Stomach smooth muscle (tissue), 2 donors: ENCODE data around the gene OR5L2.

Experiments
- H3K27ac ChIP-seq: one replicate; pipeline ENCODE4 v1.7.0; 2013; ENCODE audit warnings: mild to moderate bottlenecking, low read length, inconsistent platforms
- H3K27me3 ChIP-seq, 2 donors: one replicate each; pipeline ENCODE4 v1.7.0; 2013; ENCODE audit warnings: low read length in 2 of 2; ENCODE audit not compliant: insufficient read depth in 2 of 2, control insufficient read depth in 1 of 2
- H3K36me3 ChIP-seq, 2 donors: one replicate each; pipeline ENCODE4 v1.7.0; 2013; ENCODE audit warnings: low read length in 2 of 2; ENCODE audit not compliant: control insufficient read depth in 2 of 2, insufficient read depth in 2 of 2
- H3K4me1 ChIP-seq: one replicate; pipeline ENCODE4 v1.7.0; 2013; ENCODE audit warnings: low read length; ENCODE audit not compliant: control insufficient read depth, insufficient read depth
- H3K4me3 ChIP-seq, 2 donors: one replicate each; pipeline ENCODE4 v1.7.0; 2013; ENCODE audit warnings: low read length in 2 of 2
- H3K9ac ChIP-seq, 2 donors: one replicate each; pipeline ENCODE4 v1.7.0; 2013; ENCODE audit warnings: low read length in 2 of 2, mild to moderate bottlenecking in 1 of 2
- H3K9me3 ChIP-seq, 2 donors: one replicate each; pipeline ENCODE4 v1.7.0; 2013; ENCODE audit warnings: low read length in 2 of 2; ENCODE audit not compliant: control insufficient read depth in 2 of 2
- donor health status: healthy.
- donor health status: Pancreatic carcinoma.

The OR5L2 gene

GRCh38 chr11:55826919-55827318 lies at the start of gene OR5L2:
Gene OR5L2, plus strand, starts transcription at chr11:55827219. Its CDS starts 0 bp downstream, at chr11:55827219.
- H3K27ac ChIP-seq, result no peak within 1 kb of the TSS
- H3K4me1 ChIP-seq, result no peaks in the 10 kb centered on the region
- H3K27me3 ChIP-seq, result no peaks in the 10 kb centered on the region
- no peaks in the 10 kb centered on the region for H3K36me3 ChIP-seq
- H3K4me3 ChIP-seq, result no peak within 1 kb of the TSS
- H3K9ac ChIP-seq, result no peak within 1 kb of the TSS
- no peaks in the 10 kb centered on the region for H3K9me3 ChIP-seq

- Histone ChIP-seq H3K27ac (no peak overlapping the region), H3K27me3 (no peaks in the 10 kb centered on the region), H3K4me3 (no peak overlapping the region), H3K9me3 (no peaks in the 10 kb centered on the region), H3K4me1 (no peaks in the 10 kb centered on the region), H3K9ac (no peak overlapping the region), H3K36me3 (no peaks in the 10 kb centered on the region)
Measured at GRCh38 chr11:55791606-55792005, 35.4 kb upstream of the OR5L2 start.

DNA sequence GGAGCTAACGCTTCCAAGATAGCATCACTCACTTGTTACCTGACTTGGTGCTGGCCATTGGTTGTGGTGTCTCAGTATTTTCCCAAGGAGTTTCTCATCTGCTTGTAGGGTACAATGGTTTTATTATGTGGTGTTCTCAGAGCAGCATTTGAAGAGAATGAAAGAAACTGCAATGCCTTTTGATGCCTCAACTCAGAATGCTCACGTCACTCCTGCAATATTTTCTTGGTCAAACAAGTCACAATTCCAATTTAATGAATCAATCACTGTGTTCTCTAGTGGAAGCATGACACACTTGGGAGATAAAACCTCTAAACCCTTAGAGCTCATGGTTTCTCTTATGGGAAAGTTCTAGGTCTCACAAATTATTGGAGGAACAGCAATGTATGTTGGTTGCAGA lies 33.7 kb upstream of the OR5L2 start:
- no peaks in the 10 kb centered on the region for H3K36me3 ChIP-seq
- H3K4me1 ChIP-seq, result no peaks in the 10 kb centered on the region
- no peak overlapping the region for H3K27ac ChIP-seq
- no peaks in the 10 kb centered on the region for H3K9me3 ChIP-seq
- H3K4me3 ChIP-seq, result no peak overlapping the region
- H3K27me3 ChIP-seq, result no peaks in the 10 kb centered on the region
- no peak overlapping the region for H3K9ac ChIP-seq

DNA sequence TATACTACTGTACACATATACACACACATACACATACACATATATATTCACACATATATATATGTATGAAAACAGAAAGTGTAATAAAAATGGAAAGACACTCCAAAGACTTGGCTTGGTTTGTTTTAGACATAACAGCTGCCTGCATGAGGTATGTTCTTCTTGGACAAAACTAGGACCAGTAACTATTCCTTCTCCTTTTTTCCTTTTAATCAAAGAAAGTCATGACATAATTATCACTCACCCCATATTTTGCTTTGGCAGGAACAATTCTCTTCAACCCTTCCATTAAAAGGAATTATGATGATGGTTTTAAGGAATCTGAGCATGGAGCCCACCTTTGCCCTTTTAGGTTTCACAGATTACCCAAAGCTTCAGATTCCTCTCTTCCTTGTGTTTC lies 31.8 kb upstream of the OR5L2 start, which contains the start of gene OR5D14:
TSS of gene OR5D14 (plus strand) at position 301 of the 400 bp plus-strand sequence. CDS start at position 301, 0 bp downstream.
- H3K4me3 ChIP-seq, result no peak within 1 kb of the TSS
- no peaks in the 10 kb centered on the region for H3K27me3 ChIP-seq
- H3K9me3 ChIP-seq, result no peaks in the 10 kb centered on the region
- H3K36me3 ChIP-seq, result no peaks in the 10 kb centered on the region
- no peak within 1 kb of the TSS for H3K9ac ChIP-seq
- H3K27ac ChIP-seq, result no peak within 1 kb of the TSS
- no peaks in the 10 kb centered on the region for H3K4me1 ChIP-seq

GRCh38 chr11:55806248-55806647 lies 20.8 kb upstream of the OR5L2 start:
- no peaks in the 10 kb centered on the region for H3K9me3 ChIP-seq
- H3K36me3 ChIP-seq, result no peaks in the 10 kb centered on the region
- H3K9ac ChIP-seq, result no peak overlapping the region
- H3K4me3 ChIP-seq, result no peak overlapping the region
- no peak overlapping the region for H3K27ac ChIP-seq
- H3K4me1 ChIP-seq, result no peaks in the 10 kb centered on the region
- H3K27me3 ChIP-seq, result no peaks in the 10 kb centered on the region

DNA sequence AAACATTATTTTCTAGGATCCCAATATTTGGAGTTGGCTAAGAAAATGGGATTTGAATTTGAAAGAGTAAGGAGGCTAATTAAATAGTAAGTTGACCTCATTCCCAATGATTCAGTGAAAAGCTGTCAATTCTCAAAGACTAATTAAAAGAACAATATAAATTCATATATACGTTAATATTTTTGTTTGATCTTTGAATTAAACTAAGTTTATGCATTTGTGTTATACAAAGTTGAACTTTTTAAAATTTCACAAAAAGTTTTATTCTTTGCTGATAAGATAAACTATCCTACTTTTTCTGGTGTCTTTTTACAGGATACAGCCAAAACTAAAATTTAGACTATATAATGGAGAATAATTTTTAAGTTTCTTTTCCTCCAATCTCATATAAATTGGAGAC lies 16.0 kb upstream of the OR5L2 start, which contains the start of gene OR5L1:
TSS of gene OR5L1 (plus strand) at position 301 of the 400 bp plus-strand sequence. CDS start 100 bp downstream, outside the sequence.
- Histone ChIP-seq H3K27me3 (no peaks in the 10 kb centered on the region), H3K27ac (no peak within 1 kb of the TSS), H3K4me1 (no peaks in the 10 kb centered on the region), H3K4me3 (no peak within 1 kb of the TSS), H3K9ac (no peak within 1 kb of the TSS), H3K36me3 (no peaks in the 10 kb centered on the region), H3K9me3 (no peaks in the 10 kb centered on the region)

GRCh38 chr11:55819330-55819729 lies 7.7 kb upstream of the OR5L2 start, which contains the start of gene OR5D18:
Gene OR5D18, plus strand, starts transcription at chr11:55819630. Its CDS starts 0 bp downstream, at chr11:55819630.
- H3K9ac ChIP-seq, result no peak within 1 kb of the TSS
- H3K27ac ChIP-seq, result no peak within 1 kb of the TSS
- no peaks in the 10 kb centered on the region for H3K36me3 ChIP-seq
- no peak within 1 kb of the TSS for H3K4me3 ChIP-seq
- no peaks in the 10 kb centered on the region for H3K9me3 ChIP-seq
- H3K4me1 ChIP-seq, result no peaks in the 10 kb centered on the region
- H3K27me3 ChIP-seq, result no peaks in the 10 kb centered on the region

DNA sequence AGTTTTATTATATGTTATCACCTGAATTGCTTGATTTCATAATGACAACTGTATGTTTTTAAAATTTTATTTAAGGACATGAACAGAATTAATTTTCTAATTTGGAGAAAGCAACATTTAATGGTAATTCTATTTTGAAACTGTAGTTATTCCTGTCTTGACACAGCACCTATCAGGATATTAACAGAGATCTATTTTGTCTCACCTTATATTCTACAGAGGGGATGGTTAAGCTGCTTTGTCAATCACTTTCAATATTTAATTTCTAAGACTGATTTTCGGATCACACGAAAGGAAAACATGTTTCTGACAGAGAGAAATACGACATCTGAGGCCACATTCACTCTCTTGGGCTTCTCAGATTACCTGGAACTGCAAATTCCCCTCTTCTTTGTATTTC lies 11.4 kb downstream of the OR5L2 start, which contains the start of gene OR5D16:
TSS of gene OR5D16 (plus strand) at position 301 of the 400 bp plus-strand sequence. CDS start at position 301, 0 bp downstream.
- no peak within 1 kb of the TSS for H3K4me3 ChIP-seq
- H3K27me3 ChIP-seq, result no peaks in the 10 kb centered on the region
- H3K9me3 ChIP-seq, result peaks cover 0 to 4% of the 10 kb centered on the region in 2 donors
- H3K9ac ChIP-seq, result no peak within 1 kb of the TSS
- H3K27ac ChIP-seq, result no peak within 1 kb of the TSS
- no peaks in the 10 kb centered on the region for H3K36me3 ChIP-seq
- H3K4me1 ChIP-seq, result no peaks in the 10 kb centered on the region

DNA sequence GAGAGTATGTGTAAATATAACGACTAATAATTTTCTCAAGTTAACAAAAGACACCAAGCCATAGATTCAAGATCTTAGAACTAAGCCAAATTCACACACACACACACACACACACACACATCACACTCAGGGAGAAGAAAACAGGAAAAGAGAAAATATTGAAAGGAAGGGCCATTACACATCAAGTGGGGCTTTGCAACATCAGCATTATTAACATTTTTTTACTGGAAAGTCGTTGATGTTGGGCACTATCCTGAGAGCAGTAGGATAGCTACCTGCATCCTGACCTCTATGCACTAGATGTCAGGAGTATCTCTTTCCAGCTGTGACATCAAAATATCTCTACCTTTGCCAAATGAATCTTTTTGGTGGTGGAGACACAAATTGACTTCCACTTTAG lies 20.4 kb downstream of the OR5L2 start:
- H3K27ac ChIP-seq, result no peak overlapping the region
- no peaks in the 10 kb centered on the region for H3K4me1 ChIP-seq
- H3K36me3 ChIP-seq, result no peaks in the 10 kb centered on the region
- no peaks in the 10 kb centered on the region for H3K9me3 ChIP-seq
- no peak overlapping the region for H3K9ac ChIP-seq
- no peaks in the 10 kb centered on the region for H3K27me3 ChIP-seq
- no peak overlapping the region for H3K4me3 ChIP-seq

GRCh38 chr11:55849037-55849436 lies 22.0 kb downstream of the OR5L2 start:
- Histone ChIP-seq H3K9me3 (no peaks in the 10 kb centered on the region), H3K36me3 (no peaks in the 10 kb centered on the region), H3K27ac (no peak overlapping the region), H3K27me3 (no peaks in the 10 kb centered on the region), H3K9ac (no peak overlapping the region), H3K4me3 (no peak overlapping the region), H3K4me1 (no peaks in the 10 kb centered on the region)

- Histone ChIP-seq H3K9me3 (no peaks in the 10 kb centered on the region), H3K27me3 (no peaks in the 10 kb centered on the region), H3K4me3 (no peak overlapping the region), H3K36me3 (no peaks in the 10 kb centered on the region), H3K4me1 (no peaks in the 10 kb centered on the region), H3K27ac (no peak overlapping the region), H3K9ac (no peak overlapping the region)
Measured at GRCh38 chr11:55852141-55852540, 25.1 kb downstream of the OR5L2 start.
